Testis (tissue), 3 donors: ENCODE measurements around the gene KCTD17. TPM values are rescaled to one million over a fixed set of nuclear protein-coding genes. Genes with fewer than 3 reads are reported as not detected.
"Not testable (repeated sequence)": the region's sequence is repeated elsewhere in the genome, so short reads cannot be mapped to it uniquely, and the experiment has no call there.

Experiments used
- DNase-seq: peaks from one replicate; pipeline ENCODE4 v3.0.0-alpha.2; 2019
- H3K27ac ChIP-seq, 2 donors: fragments of 200-600 bp; sonication (generic); one replicate each; pipeline ENCODE4 v1.5.1; 2019
- H3K27me3 ChIP-seq: fragments of 200-600 bp; sonication (generic); one replicate; pipeline ENCODE4 v1.5.1; 2019
- H3K36me3 ChIP-seq: fragments of 200-600 bp; sonication (generic); one replicate; pipeline ENCODE4 v1.5.1; 2017; ENCODE audit warnings: low read depth; ENCODE audit errors: missing control alignments
- H3K4me1 ChIP-seq: fragments of 200-600 bp; sonication (generic); one replicate; pipeline ENCODE4 v1.5.1; 2019
- H3K4me3 ChIP-seq, 2 donors: fragments of 200-600 bp; sonication (generic); one replicate each; pipeline ENCODE4 v1.5.1; 2017 to 2019
- H3K9me3 ChIP-seq: fragments of 200-600 bp; sonication (generic); one replicate; pipeline ENCODE4 v1.5.1; 2017
- POLR2A ChIP-seq: fragments of 450-650 bp; IDR thresholded peaks from one replicate; pipeline ENCODE4 v1.6.1; 2017; ENCODE audit warnings: antibody characterized with exemption, mild to moderate bottlenecking, moderate library complexity
- WGBS, 2 donors: methylation state at CpG; one replicate each; pipeline ENCODE4 v1.1.5; 2018; 5-methylcytosine and 5-hydroxymethylcytosine counted together
- intact Hi-C: fragments of 100-400 bp; cut with DNase I; formaldehyde crosslinking; loops from one replicate; pipeline ENCODE4 v1.15.1; 2023; ENCODE audit warnings: low total_unique reads
- polyA plus RNA-seq: library from polyadenylated mRNA; stranded (reverse); fragments of 350-450 nt; fragmentation: Illumina TruSeq; extraction: RNeasy Lipid Tissue Mini Kit (QIAGEN cat#74804); gene quantifications from one replicate; pipeline ENCODE4 v1.2.3, GENCODE V29; 2014; ENCODE audit warnings: low read depth, low replicate concordance; ENCODE audit not compliant: insufficient read depth
- total RNA-seq, 2 donors: library from RNA; depleted of rRNA; stranded (reverse); fragments of >200 nt; gene quantifications; one replicate each; pipeline ENCODE4 v1.2.3, GENCODE V29; 2016
- TF ChIP-seq, protein P1 (sequence below), 3 experiments: fragments of 450-650 bp in 2 of 3; fragments of 200-600 bp in 1 of 3; sonication (generic) in 1 of 3; IDR thresholded peaks; one replicate each; pipeline ENCODE4 v1.5.1; 2016 to 2019; ENCODE audit warnings: antibody characterized with exemption in 3 of 3, mild to moderate bottlenecking in 2 of 3, moderate library complexity in 1 of 3

The KCTD17 gene
- total and polyA plus RNA-seq, 3 donors from 2014 or later, result 39.1 to 99.1 (median 57.0) TPM

DNA sequence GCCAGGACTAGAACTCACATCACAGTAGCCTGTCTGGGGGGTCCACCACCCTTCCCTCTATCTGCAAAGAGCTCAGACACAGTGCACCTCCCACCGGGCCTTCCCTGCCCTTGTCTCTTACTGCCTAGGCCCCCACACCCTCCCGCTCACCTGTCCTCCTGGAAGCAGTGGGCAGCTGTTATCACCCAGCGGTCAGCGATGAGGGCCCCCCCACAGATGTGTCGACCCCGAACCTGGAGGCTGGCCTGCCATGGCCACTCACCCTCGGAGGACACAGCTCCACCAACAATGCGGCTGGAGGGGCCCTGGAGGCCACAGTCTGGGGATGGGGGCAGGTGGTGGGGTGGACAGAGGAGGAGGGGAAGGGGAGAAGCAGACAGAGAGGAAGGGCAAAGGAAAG lies 18.8 kb downstream of the KCTD17 start:
- Histone ChIP-seq H3K4me1 (no peaks in the 10 kb centered on the region), H3K4me3 (no peak overlapping the region), H3K36me3 (no peaks in the 10 kb centered on the region), H3K9me3 (no peaks in the 10 kb centered on the region), H3K27me3 (no peaks in the 10 kb centered on the region), H3K27ac (no peak overlapping the region)
- no peak for DNase-seq
- 51% methylated on average over 6 to 8 of the region's 8 CpGs for WGBS, 2 donors
- TF ChIP-seq POLR2A, result no peak
- TF ChIP-seq, protein P1, sequence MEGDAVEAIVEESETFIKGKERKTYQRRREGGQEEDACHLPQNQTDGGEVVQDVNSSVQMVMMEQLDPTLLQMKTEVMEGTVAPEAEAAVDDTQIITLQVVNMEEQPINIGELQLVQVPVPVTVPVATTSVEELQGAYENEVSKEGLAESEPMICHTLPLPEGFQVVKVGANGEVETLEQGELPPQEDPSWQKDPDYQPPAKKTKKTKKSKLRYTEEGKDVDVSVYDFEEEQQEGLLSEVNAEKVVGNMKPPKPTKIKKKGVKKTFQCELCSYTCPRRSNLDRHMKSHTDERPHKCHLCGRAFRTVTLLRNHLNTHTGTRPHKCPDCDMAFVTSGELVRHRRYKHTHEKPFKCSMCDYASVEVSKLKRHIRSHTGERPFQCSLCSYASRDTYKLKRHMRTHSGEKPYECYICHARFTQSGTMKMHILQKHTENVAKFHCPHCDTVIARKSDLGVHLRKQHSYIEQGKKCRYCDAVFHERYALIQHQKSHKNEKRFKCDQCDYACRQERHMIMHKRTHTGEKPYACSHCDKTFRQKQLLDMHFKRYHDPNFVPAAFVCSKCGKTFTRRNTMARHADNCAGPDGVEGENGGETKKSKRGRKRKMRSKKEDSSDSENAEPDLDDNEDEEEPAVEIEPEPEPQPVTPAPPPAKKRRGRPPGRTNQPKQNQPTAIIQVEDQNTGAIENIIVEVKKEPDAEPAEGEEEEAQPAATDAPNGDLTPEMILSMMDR (IDR thresholded peaks at IDR 0.05), result no peak
- intact Hi-C loops, result no loop called here

DNA sequence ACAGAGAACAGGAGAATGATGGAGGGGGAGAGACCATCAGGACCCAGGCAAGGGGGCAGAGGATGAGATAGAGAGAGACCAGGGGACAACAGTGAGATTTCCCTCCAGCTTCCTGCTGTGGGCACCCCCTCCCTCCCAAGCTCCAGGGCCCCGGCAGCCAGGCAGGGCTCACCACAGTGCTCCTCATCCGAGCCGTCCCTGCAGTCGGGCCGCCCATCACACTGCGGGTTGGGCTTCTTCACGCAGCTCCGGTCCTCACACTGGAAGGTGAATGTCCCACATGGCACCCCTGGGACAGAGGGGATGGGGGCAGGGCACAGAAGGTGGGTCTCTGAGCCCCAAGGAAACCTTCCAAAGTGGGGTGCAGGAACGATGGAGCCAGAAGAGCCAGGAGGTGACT lies 19.2 kb downstream of the KCTD17 start:
- Histone ChIP-seq H3K4me1 (no peaks in the 10 kb centered on the region), H3K9me3 (no peaks in the 10 kb centered on the region), H3K27me3 (no peaks in the 10 kb centered on the region), H3K36me3 (no peaks in the 10 kb centered on the region), H3K4me3 (no peak overlapping the region), H3K27ac (no peak overlapping the region)
- no peak for DNase-seq
- TF ChIP-seq, protein P1 (IDR thresholded peaks at IDR 0.05), result no peak
- no peak for TF ChIP-seq POLR2A
- intact Hi-C loops, result no loop called here
- 64 to 69% methylated on average over 4 to 9 of the region's 9 CpGs for WGBS, 2 donors

DNA sequence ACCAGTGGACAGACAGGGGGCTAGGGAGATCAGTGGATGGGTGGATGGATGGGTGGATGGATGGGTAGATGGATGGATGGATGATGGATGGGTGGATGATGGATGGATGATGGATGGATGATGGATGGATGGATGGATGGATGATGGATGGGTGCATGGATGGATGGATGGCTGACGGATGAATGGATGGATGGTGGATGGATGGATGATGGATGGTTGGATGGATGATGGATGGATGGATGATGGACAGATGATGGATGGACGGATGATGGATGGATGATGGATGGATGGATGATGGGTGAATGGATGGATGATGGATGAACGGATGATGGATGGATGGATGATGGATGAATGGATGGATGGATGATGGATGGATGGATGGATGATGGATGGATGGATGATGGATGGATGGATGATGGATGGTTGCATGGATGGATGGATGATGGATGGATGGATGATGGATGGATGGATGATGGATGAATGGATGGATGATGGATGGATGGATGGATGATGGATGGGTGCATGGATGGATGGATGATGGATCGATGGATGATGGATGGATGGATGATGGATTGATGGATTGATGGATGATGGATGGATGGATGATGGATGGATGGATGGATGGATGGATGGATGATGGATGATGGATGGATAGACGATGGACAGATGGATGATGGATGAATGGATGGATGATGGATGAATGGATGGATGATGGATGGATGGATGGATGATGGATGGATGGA lies 20.5 kb downstream of the KCTD17 start:
- H3K9me3 ChIP-seq, H3K27me3 ChIP-seq, H3K27ac ChIP-seq, intact Hi-C loops, DNase-seq, H3K36me3 ChIP-seq, H3K4me1 ChIP-seq, H3K4me3 ChIP-seq: not testable (repeated sequence)
- 88 to 92% methylated on average over 5 of the region's 5 CpGs for WGBS, 2 donors

DNA sequence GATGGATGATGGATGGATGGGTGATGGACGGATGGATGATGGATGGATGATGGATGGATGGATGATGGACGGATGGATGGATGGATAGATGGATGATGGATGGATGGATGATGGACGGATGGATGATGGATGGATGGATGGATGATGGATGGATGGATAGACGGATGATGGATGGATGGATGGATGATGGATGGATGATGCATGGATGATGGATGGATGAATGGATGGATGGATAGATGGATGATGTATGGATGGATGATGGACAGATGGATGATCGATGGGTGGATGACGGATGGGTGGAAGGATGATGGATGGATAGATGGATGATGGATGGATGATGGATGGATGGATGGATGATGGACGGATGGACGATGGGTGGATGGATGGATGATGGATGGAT lies 21.1 kb downstream of the KCTD17 start:
- intact Hi-C loops, result no loop called here
- no peaks in the 10 kb centered on the region for H3K27me3 ChIP-seq
- no peaks in the 10 kb centered on the region for H3K4me1 ChIP-seq
- WGBS, 2 donors, result 78 to 86% methylated on average over 8 of the region's 8 CpGs
- no peaks in the 10 kb centered on the region for H3K36me3 ChIP-seq
- no peak overlapping the region for H3K27ac ChIP-seq
- H3K9me3 ChIP-seq, result no peaks in the 10 kb centered on the region
- TF ChIP-seq POLR2A, result no peak
- TF ChIP-seq, protein P1 (IDR thresholded peaks at IDR 0.05), result no peak
- no peak for DNase-seq
- no peak overlapping the region for H3K4me3 ChIP-seq

DNA sequence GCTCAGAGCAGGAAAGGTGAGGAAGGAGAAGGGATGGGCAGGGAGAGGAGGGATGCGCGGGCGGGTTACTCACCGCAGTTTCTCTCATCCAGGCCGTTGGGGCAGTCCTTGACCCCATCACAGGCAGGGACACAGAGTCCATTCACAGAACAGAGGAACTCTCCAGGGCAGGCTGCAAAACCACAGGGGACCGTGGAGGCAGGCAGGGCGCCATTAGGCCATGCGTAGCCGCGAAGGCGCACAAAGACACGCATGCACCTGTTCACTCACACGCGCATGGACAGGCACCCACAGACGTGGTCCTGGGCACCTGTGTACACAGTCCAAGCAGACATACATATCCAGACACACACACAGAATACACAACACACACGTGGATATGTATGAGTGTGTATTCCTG lies 23.0 kb downstream of the KCTD17 start:
- no peak overlapping the region for H3K4me3 ChIP-seq
- H3K4me1 ChIP-seq, result no peaks in the 10 kb centered on the region
- H3K9me3 ChIP-seq, result no peaks in the 10 kb centered on the region
- intact Hi-C loops, result no loop called here
- H3K36me3 ChIP-seq, result no peaks in the 10 kb centered on the region
- H3K27me3 ChIP-seq, result no peaks in the 10 kb centered on the region
- WGBS, 2 donors, result 51 to 64% methylated on average over 12 to 16 of the region's 16 CpGs
- H3K27ac ChIP-seq, result no peak overlapping the region
- no peak for DNase-seq
- TF ChIP-seq, protein P1 (IDR thresholded peaks at IDR 0.05), result no peak
- no peak for TF ChIP-seq POLR2A
